CD4-positive, alpha-beta T cell (primary cell): ENCODE measurements around the gene RHOF. TPM values are rescaled to one million over a fixed set of nuclear protein-coding genes. Genes with fewer than 3 reads are reported as not detected.

Experiments
- ATAC-seq: fragments of 200-7000 bp; cut with Tn5 transposase; one replicate; pipeline ENCODE4 v1.10.0; 2022; ENCODE audit warnings: mild to moderate bottlenecking; ENCODE audit not compliant: poor library complexity
- CTCF ChIA-PET: fragments of 350-600 bp; sonication (Branson Sonifier 250); formaldehyde crosslinking; loops from one replicate; lab custom pipeline; 2021; ENCODE audit warnings: antibody characterized with exemption, inconsistent platforms; lab: Charles Lee
- POLR2A ChIA-PET: fragments of 350-600 bp; sonication (Branson Sonifier 250); formaldehyde crosslinking; loops from one replicate; lab custom pipeline; 2021; ENCODE audit warnings: antibody characterized with exemption, inconsistent platforms; lab: Charles Lee
- DNase-seq, 14 experiments: peaks; one replicate each; pipeline ENCODE4 v3.0.0-alpha.2; 2013 to 2020; ENCODE audit warnings: mixed read lengths in 2 of 14
- H3K27ac ChIP-seq, 2 donors: one replicate each; pipeline versions ENCODE4 v1.5.1 to v1.7.0; 2013; ENCODE audit warnings: low read length in 2 of 2, low read depth in 1 of 2, mild to moderate bottlenecking in 1 of 2
- H3K27me3 ChIP-seq, 2 experiments: 1 replicate in 1 of 2; 2 replicates in 1 of 2; pipeline versions ENCODE4 v1.6.1 to v1.7.0; 2013; ENCODE audit warnings: low read length in 2 of 2, control low read depth in 1 of 2, mild to moderate bottlenecking in 1 of 2, moderate library complexity in 1 of 2; ENCODE audit not compliant: insufficient read depth in 2 of 2, control insufficient read depth in 1 of 2
- H3K36me3 ChIP-seq: one replicate; pipeline ENCODE4 v1.6.1; 2013; ENCODE audit warnings: low read length, control low read depth; ENCODE audit not compliant: insufficient read depth
- H3K4me1 ChIP-seq: one replicate; pipeline ENCODE4 v1.6.1; 2013; ENCODE audit warnings: low read length, control low read depth; ENCODE audit not compliant: insufficient read depth
- H3K4me3 ChIP-seq: one replicate; pipeline ENCODE4 v1.5.1; 2013; ENCODE audit warnings: mild to moderate bottlenecking, low read length, moderate library complexity
- H3K9me3 ChIP-seq, 2 experiments: 1 replicate in 1 of 2; 2 replicates in 1 of 2; pipeline versions ENCODE4 v1.6.1 to v1.7.0; 2013; ENCODE audit warnings: low read length in 2 of 2, mild to moderate bottlenecking in 2 of 2, control low read depth in 1 of 2, moderate library complexity in 1 of 2; ENCODE audit not compliant: control insufficient read depth in 1 of 2, insufficient read depth in 1 of 2
- H3K27ac Mint-ChIP-seq: one replicate; pipeline ENCODE4 v1.8.0; 2020; ENCODE audit warnings: mixed read lengths
- H3K27me3 Mint-ChIP-seq: one replicate; pipeline ENCODE4 v1.8.0; 2021; ENCODE audit warnings: mixed read lengths
- H3K36me3 Mint-ChIP-seq: one replicate; pipeline ENCODE4 v1.8.0; 2021; ENCODE audit warnings: low read depth, mixed read lengths
- H3K4me1 Mint-ChIP-seq: one replicate; pipeline ENCODE4 v1.8.0; 2021; ENCODE audit warnings: low read depth, mixed read lengths
- H3K4me3 Mint-ChIP-seq: one replicate; pipeline ENCODE4 v1.8.0; 2020; ENCODE audit warnings: mild to moderate bottlenecking, mixed read lengths
- H3K9me3 Mint-ChIP-seq: one replicate; pipeline ENCODE4 v1.8.0; 2020; ENCODE audit warnings: mixed read lengths
- CTCF ChIP-seq: fragments of 200-600 bp; IDR thresholded peaks from one replicate; pipeline ENCODE4 v1.8.0; 2022; ENCODE audit warnings: antibody characterized with exemption, mild to moderate bottlenecking
- intact Hi-C, 2 experiments: fragments of 100-400 bp; cut with DNase I in 1 of 2; cut with micrococcal nuclease in 1 of 2; formaldehyde crosslinking; loops; one replicate each; pipeline versions ENCODE4 v1.15.1 to v1.9.0; 2023 to 2025; cut with DNase I, micrococcal nuclease
- total RNA-seq, 174 experiments: library from RNA in 2 of 174; stranded (reverse) in 2 of 174; gene quantifications; one replicate each; pipeline ENCODE4 v1.2.3 and lab custom pipeline; 2021 to 2026

RHOF gene
- total RNA-seq, 2 experiments from 2014 or later, result 155 to 164 TPM

GRCh38 chr12:121802843-121803698 is 9.6 kb upstream of the RHOF start:
- DNase-seq, result peak; percentile 78 to 96 (median 85)
- Histone ChIP-seq H3K27ac (peak overlapping the region; percentile 96 to 97), H3K9me3 (no peaks in the 10 kb centered on the region), H3K4me3 (peak overlapping the region; percentile 100), H3K4me1 (peaks cover 50% of the 10 kb centered on the region), H3K36me3 (peaks cover 28% of the 10 kb centered on the region), H3K27me3 (no peaks in the 10 kb centered on the region)
- ATAC-seq, result peak; percentile 47
- Mint-ChIP-seq H3K9me3 (no peaks in the 10 kb centered on the region), H3K4me1 (peaks cover 44% of the 10 kb centered on the region), H3K4me3 (peak overlapping the region; percentile 99), H3K27me3 (no peaks in the 10 kb centered on the region), H3K27ac (peak overlapping the region; percentile 98), H3K36me3 (peaks cover 62% of the 10 kb centered on the region)
- ChIA-PET CTCF (interaction anchor here (1.5 to 16.5 kb wide), 3 partner anchors 6 to 85 kb away, joined by 5 to 746 read pairs (median 746); partner anchors contain the start of genes PSMD9, RHOF and SETD1B), POLR2A (interaction anchor here (0.7 to 34.6 kb wide), 21 partner anchors 0 to 1602 kb away, joined by 3 to 1869 read pairs (median 11); partner anchors contain the start of genes KDM2B, ORAI1, PSMD9 and RHOF)
- intact Hi-C loops, result loop anchor here in 1 of 2 experiments (1.0 to 2.0 kb wide), 2 partner anchors 9 to 16 kb away; no protein-coding TSS in a partner anchor
- no peak for TF ChIP-seq CTCF

- POLR2A ChIA-PET, result interaction anchor here (0.7 to 34.6 kb wide), 23 partner anchors 1 to 1601 kb away, joined by 3 to 1869 read pairs (median 8); partner anchors contain the start of genes KDM2B, KNTC1, ORAI1 and PSMD9
Measured at GRCh38 chr12:121802485-121802842, 9.0 kb upstream of the RHOF start.

More at GRCh38 chr12:121802485-121802842, 9.0 kb upstream of the RHOF start:
- Histone ChIP-seq H3K27me3 (no peaks in the 10 kb centered on the region), H3K4me3 (peak overlapping the region; percentile 100), H3K36me3 (peaks cover 28% of the 10 kb centered on the region), H3K4me1 (peaks cover 50% of the 10 kb centered on the region), H3K9me3 (no peaks in the 10 kb centered on the region), H3K27ac (peak overlapping the region; percentile 96 to 97)
- H3K9me3 Mint-ChIP-seq, result no peaks in the 10 kb centered on the region
- ATAC-seq, result no peak
- H3K36me3 Mint-ChIP-seq, result peaks cover 62% of the 10 kb centered on the region
- no peaks in the 10 kb centered on the region for H3K27me3 Mint-ChIP-seq
- no peak for TF ChIP-seq CTCF
- peaks cover 45% of the 10 kb centered on the region for H3K4me1 Mint-ChIP-seq
- intact Hi-C loops, result loop anchor here in 1 of 2 experiments (1.0 to 2.0 kb wide), 2 partner anchors 8 to 16 kb away; no protein-coding TSS in a partner anchor
- H3K27ac Mint-ChIP-seq, result peak overlapping the region; percentile 98
- CTCF ChIA-PET, result interaction anchor here (0.8 to 16.5 kb wide), 4 partner anchors 6 to 91 kb away, joined by 3 to 746 read pairs (median 376); partner anchors contain the start of genes PSMD9, RHOF and SETD1B
- no peak for DNase-seq
- peak overlapping the region; percentile 99 for H3K4me3 Mint-ChIP-seq
